ENCODE results near the gene KRTAP10-6.
"Not testable (repeated sequence)": the region's sequence is repeated elsewhere in the genome, so short reads cannot be mapped to it uniquely, and the experiment has no call there.

KRTAP10-6 gene

DNA sequence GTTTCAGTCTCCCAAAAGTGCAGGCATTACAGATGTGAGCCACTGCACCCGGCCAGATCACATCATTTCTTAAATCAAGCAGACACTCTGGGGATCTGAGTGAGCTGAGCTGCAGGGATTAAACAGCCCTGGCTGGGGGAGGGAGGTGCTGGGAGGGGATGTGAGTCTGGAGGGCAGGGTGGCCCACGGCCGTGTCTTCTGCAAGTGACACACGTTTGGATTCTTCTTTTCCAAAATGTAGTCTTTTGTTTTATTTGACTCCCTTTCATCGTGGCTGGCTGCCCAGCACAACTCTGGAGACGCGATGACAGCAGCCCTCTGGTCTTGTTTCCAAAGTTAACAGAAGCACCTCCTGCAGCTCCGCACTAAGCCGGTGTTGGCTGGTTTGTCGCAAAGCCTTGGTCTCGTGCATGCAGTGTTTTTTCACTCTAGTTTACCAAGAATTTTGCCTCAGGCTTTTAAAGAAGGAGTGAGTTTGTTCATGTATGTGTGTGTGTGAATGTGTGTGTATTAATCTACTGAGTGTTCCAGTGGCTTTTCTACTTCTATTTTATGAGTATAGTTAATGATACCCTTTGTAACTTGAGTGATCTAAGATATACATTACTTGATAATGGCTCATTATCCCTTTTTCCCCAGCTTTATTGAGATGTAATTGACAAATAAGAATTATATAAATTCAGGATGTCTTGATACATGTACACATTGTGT is 9.1 kb downstream of the KRTAP10-6 start:
- Mint-ChIP-seq H3K4me3 (no peak overlapping the region), H3K27me3 (ENCODE audit: low read depth) (peaks cover 27% of the 10 kb centered on the region), H3K4me1 (ENCODE audit: low read depth) (peaks cover 5% of the 10 kb centered on the region), H3K9me3 (peaks cover 32% of the 10 kb centered on the region), H3K27ac (no peak overlapping the region), H3K36me3 (ENCODE audit: low read depth) (peaks cover 1% of the 10 kb centered on the region)
- DNase-seq (ENCODE audit: low spot score), result no peak

DNA sequence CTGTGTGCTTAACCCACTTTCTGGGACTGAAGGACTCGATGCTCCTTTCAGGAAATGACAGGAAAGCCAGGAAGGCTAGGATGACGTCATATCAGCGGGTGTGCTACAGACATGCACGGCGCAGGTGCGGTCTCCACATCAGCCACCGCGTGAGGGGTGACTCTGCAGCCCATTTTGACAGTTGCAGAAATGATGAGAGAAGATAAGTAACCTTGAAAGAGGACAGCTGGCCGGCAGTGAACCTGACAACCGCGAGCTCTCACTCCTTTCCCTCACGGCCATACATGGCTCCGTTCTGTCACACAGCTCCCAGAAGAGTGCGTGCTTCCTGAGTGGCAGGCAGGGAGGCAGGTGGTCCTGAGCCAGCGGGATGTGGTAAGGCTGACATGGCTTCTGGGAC is 10.2 kb downstream of the KRTAP10-6 start:
- Mint-ChIP-seq H3K27me3 (ENCODE audit: low read depth) (peaks cover 17% of the 10 kb centered on the region), H3K4me3 (no peak overlapping the region), H3K9me3 (peaks cover 44% of the 10 kb centered on the region), H3K36me3 (ENCODE audit: low read depth) (peaks cover 1% of the 10 kb centered on the region), H3K4me1 (ENCODE audit: low read depth) (peaks cover 5% of the 10 kb centered on the region), H3K27ac (no peak overlapping the region)
- no peak for DNase-seq (ENCODE audit: low spot score)

DNA sequence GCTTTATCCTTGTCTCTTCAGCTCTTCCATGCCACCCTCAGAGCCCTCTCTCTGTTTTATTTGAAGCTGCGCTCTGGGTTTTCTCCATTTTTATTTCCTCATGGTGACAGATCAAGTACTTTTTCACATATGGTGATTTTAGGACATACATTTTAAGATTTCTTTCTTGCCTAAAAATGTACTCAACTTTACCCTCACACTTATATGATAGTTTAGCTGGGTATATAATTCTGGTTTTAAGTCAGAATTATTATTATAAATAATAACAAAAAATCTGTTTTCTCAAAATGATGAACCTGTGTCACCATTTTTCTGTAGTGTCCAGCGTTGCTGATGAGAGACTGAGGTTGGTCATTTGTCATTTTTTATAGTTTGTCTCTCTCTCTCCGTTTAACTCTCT is 11.1 kb downstream of the KRTAP10-6 start:
- Mint-ChIP-seq H3K36me3 (ENCODE audit: low read depth) (peaks cover 1% of the 10 kb centered on the region), H3K27ac (no peak overlapping the region), H3K27me3 (ENCODE audit: low read depth) (peaks cover 10% of the 10 kb centered on the region), H3K4me1 (ENCODE audit: low read depth) (peaks cover 5% of the 10 kb centered on the region), H3K9me3 (peaks cover 49% of the 10 kb centered on the region), H3K4me3 (no peak overlapping the region)
- DNase-seq (ENCODE audit: low spot score), result no peak

DNA sequence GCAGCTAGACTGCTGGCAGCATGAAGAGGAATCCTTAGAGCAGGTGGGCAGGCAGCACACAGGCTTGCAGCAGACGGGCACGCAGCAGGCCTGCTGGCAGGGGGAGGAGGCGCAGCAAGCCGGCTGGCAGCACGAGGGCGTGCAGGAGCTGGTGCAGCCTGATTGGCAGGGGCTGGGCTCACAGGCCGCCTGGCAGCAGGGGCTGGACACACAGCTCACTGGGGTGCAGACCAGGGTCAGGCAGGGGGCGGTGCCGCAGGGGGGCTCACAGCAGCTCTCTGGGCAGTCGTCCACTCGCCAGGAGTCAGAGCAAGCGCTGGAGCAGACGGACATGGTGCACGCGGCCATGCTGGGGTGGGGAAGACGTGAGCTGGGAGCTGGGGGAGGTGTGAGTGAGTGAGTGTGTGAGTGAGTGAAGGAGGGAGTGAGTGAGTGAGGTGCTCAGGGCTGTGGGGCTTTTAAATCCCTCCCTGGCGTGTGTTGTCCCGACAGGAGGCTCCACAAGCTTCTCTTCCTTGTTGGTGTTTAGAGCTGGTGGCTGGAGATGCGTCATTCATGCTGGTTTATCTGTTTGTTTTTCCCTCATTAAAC is 12.0 kb downstream of the KRTAP10-6 start, which contains the start of gene KRTAP10-5:
Gene KRTAP10-5 (minus strand): TSS at position 374 of the 591 bp plus-strand sequence. CDS start 26 bp downstream, at position 348.
- not testable (repeated sequence) for H3K36me3 Mint-ChIP-seq (ENCODE audit: low read depth); H3K27me3 Mint-ChIP-seq (ENCODE audit: low read depth); DNase-seq (ENCODE audit: low spot score); H3K4me1 Mint-ChIP-seq (ENCODE audit: low read depth); H3K27ac Mint-ChIP-seq; H3K4me3 Mint-ChIP-seq
- peaks cover 49% of the 10 kb centered on the region for H3K9me3 Mint-ChIP-seq

DNA sequence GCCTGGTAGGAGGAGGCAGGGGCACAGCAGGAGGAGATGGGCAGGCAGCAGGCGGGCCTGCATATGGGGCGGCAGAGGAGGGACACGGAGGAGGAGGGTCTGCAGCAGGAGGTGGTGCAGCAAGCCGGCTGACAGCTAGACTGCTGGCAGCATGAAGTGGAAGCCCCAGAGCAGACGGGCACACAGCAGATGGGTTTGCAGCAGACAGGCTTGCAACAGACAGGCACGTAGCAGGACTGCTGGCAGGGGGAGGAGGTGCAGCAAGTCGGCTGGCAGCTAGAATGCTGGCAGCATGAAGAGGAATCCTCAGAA is 12.5 kb downstream of the KRTAP10-6 start:
- DNase-seq (ENCODE audit: low spot score), result no peak
- no peak overlapping the region for H3K4me3 Mint-ChIP-seq
- H3K27me3 Mint-ChIP-seq (ENCODE audit: low read depth), result no peaks in the 10 kb centered on the region
- H3K27ac Mint-ChIP-seq, result no peak overlapping the region
- H3K9me3 Mint-ChIP-seq, result peaks cover 49% of the 10 kb centered on the region
- H3K36me3 Mint-ChIP-seq (ENCODE audit: low read depth), result peaks cover 1% of the 10 kb centered on the region
- H3K4me1 Mint-ChIP-seq (ENCODE audit: low read depth), result peaks cover 5% of the 10 kb centered on the region

DNA sequence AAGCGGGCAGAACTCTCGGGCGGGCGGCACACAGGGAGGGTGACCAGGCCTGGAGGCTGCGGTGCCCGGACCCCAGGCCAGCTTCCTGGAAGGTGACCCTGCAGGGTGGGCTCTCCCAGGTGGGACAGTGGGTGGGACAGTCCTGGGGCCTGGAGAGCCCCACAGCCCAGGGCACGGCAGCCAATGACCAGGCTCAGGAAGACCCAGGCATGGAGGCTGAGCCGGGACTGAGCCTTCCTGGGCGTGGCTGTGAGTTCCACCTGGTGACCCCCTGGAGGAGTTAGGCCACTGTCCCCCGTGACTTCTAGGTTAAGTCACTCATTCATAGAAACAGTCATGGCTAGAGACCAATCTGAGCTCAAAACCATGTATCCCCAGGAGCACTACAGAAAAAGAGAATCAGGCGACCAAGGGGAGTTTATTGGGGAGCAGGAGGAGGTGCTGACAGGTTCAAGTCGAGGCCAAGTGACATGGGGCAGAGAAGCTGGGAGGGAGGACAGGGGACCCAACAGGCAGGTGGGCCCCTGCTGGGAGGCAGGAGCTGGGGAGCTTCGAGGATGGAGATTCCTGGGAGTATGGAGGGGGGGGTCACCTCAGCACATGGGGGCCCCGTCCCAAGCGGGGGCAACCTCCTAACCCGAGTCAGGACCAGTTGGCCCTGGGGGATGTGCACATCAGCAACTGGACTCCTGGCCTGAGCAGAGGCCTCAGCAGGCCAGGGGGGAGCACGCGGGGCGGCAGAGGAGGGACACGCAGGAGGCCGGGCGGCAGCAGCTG is 13.1 kb downstream of the KRTAP10-6 start:
- Mint-ChIP-seq H3K4me3 (no peak overlapping the region), H3K9me3 (peaks cover 49% of the 10 kb centered on the region), H3K36me3 (ENCODE audit: low read depth) (peaks cover 1% of the 10 kb centered on the region), H3K27me3 (ENCODE audit: low read depth) (no peaks in the 10 kb centered on the region), H3K4me1 (ENCODE audit: low read depth) (peaks cover 4% of the 10 kb centered on the region), H3K27ac (no peak overlapping the region)
- no peak for DNase-seq (ENCODE audit: low spot score)

DNA sequence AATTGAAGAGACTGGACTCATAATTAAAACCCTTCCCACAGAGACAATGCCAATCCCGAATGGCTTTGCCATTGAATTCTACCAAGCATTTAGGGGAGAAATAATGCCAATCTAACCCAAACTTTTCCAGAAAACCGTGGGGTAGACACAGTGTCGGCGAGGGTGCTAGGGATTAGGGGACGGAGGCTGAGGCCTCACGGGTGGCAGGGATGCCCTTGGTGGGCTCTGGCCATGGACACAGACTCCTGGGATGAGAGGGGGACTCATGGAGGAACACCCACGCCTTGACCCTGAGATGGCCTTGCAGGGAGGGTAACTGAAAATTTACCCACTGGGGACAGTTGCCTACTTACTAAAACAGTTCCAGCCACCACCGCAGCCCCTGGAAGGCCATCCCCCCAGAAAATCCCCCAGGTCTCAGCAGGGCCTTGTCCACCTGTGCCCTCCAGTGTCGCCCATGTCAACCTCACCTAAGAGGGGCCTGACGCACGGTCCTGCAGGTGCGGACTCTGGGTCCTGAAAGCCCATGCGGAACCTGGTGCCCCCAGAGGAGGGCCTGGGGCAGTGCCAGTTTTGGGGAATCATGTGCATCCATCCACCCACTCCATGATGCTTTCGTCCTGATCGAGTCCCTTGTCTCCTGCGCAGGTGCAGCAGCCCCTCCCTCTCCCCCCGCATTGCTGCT is 13.8 kb downstream of the KRTAP10-6 start:
- Mint-ChIP-seq H3K4me3 (no peak overlapping the region), H3K9me3 (peaks cover 49% of the 10 kb centered on the region), H3K36me3 (ENCODE audit: low read depth) (peaks cover 1% of the 10 kb centered on the region), H3K27me3 (ENCODE audit: low read depth) (no peaks in the 10 kb centered on the region), H3K4me1 (ENCODE audit: low read depth) (no peaks in the 10 kb centered on the region), H3K27ac (no peak overlapping the region)
- no peak for DNase-seq (ENCODE audit: low spot score)

DNA sequence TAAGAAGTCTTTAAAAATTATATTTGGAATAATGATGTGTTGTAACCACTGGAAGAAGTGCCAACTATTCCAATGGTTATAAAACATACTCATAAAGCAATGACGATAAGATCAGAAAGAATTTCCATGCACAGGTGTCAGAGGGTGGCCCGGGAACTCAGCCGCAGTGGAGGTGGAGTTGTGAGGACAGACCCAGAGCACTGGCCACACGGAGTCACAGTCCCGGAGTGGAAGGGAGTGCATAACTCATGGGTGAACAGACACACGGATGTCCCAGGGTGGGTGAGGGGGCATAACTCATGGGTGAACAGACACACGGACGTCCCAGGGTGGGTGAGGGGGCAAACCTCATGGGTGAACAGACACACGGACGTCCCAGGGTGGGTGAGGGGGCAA is 16.3 kb downstream of the KRTAP10-6 start:
- Mint-ChIP-seq H3K27me3 (ENCODE audit: low read depth) (no peaks in the 10 kb centered on the region), H3K36me3 (ENCODE audit: low read depth) (peaks cover under 1% of the 10 kb centered on the region), H3K4me1 (ENCODE audit: low read depth) (no peaks in the 10 kb centered on the region), H3K4me3 (no peak overlapping the region), H3K27ac (no peak overlapping the region), H3K9me3 (peaks cover 33% of the 10 kb centered on the region)
- no peak for DNase-seq (ENCODE audit: low spot score)

DNA sequence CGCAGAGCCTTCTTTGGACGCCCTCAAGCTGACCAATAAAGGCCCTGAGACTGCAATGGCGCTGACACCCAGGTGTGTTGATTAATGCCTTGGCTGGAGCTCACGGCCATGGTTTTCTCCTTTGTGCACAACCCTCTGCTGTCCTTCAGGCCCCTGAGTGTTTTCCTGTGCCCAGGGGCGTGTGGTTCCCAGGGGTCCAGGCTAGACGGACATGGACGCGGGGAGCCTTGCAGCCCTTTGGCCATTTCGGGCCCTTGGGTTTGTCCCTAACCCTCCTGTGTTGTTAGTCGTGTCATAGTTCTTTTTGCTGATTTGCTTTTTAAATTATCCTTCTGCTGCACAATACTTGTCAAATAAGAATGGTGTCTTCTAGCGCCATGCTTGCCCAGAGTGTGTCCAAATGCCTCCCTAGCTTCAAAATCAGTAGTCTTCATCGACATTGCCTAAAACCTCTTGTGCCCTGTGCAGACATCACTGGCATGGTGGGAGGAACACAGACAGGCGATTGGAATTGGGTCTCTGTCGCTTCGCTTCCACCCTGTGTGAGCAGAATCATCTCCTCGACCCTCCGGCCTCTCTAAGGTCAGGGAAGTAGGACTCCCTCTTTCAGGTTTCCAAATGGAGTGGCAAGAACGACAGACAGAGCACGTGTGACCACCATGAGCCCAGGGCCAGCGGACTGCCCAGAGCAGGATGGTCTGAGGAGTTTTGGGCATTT is 16.8 kb downstream of the KRTAP10-6 start:
- Mint-ChIP-seq H3K9me3 (peaks cover 27% of the 10 kb centered on the region), H3K36me3 (ENCODE audit: low read depth) (no peaks in the 10 kb centered on the region), H3K27me3 (ENCODE audit: low read depth) (no peaks in the 10 kb centered on the region), H3K27ac (no peak overlapping the region), H3K4me3 (no peak overlapping the region), H3K4me1 (ENCODE audit: low read depth) (no peaks in the 10 kb centered on the region)
- no peak for DNase-seq (ENCODE audit: low spot score)

DNA sequence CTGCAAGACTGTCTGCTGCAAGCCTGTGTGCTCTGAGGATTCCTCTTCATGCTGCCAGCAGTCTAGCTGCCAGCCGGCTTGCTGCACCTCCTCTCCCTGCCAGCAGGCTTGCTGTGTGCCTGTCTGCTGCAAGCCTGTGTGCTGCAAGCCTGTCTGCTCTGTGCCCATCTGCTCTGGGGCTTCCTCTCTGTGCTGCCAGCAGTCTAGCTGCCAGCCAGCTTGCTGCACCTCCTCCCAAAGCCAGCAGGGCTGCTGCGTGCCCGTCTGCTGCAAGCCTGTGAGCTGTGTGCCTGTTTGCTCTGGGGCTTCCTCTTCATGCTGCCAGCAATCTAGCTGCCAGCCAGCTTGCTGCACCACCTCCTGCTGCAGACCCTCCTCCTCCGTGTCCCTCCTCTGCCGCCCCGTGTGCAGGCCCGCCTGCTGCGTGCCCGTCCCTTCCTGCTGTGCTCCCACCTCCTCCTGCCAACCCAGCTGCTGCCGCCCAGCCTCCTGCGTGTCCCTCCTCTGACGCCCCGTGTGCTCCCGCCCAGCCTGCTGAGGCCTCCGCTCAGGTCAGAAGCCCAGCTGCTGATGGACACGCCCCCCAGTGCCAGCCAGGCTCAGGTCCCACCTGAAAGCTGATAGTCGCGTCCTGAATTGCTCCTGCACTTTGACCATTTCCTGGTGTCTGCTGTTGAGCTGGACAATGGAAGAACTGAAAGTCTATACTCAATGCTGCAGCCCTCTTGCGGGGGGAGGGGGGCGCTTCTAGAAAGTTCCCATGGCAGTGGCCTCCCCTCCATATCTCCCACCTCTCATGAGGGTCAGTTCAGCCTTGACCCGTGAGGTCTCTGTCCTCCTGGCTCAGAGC is 17.6 kb downstream of the KRTAP10-6 start:
- H3K4me1 Mint-ChIP-seq (ENCODE audit: low read depth), result no peaks in the 10 kb centered on the region
- H3K9me3 Mint-ChIP-seq, result peaks cover 22% of the 10 kb centered on the region
- H3K4me3 Mint-ChIP-seq, result no peak overlapping the region
- no peaks in the 10 kb centered on the region for H3K27me3 Mint-ChIP-seq (ENCODE audit: low read depth)
- no peaks in the 10 kb centered on the region for H3K36me3 Mint-ChIP-seq (ENCODE audit: low read depth)
- H3K27ac Mint-ChIP-seq, result no peak overlapping the region
- no peak for DNase-seq (ENCODE audit: low spot score)

DNA sequence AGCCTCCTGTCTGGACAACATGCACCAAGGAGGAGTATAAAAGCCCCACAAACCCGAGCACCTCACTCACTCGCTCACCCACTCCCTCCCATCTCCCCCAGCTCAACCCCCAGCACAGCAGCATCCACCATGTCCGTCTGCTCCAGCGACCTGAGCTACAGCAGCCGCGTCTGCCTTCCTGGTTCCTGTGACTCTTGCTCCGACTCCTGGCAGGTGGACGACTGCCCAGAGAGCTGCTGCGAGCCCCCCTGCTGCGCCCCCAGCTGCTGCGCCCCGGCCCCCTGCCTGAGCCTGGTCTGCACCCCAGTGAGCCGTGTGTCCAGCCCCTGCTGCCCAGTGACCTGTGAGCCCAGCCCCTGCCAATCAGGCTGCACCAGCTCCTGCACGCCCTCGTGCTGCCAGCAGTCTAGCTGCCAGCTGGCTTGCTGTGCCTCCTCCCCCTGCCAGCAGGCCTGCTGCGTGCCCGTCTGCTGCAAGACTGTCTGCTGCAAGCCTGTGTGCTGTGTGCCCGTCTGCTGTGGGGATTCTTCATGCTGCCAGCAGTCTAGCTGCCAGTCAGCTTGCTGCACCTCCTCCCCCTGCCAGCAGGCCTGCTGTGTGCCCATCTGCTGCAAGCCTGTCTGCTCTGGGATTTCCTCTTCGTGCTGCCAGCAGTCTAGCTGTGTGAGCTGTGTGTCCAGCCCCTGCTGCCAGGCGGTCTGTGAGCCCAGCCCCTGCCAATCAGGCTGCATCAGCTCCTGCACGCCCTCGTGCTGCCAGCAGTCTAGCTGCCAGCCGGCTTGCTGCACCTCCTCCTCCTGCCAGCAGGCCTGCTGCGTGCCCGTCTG is 18.5 kb downstream of the KRTAP10-6 start, which contains the start of gene KRTAP10-4:
Gene KRTAP10-4 (plus strand): TSS at position 100 of the 827 bp plus-strand sequence. CDS start 30 bp downstream, at position 130.
- H3K27ac Mint-ChIP-seq; H3K4me1 Mint-ChIP-seq (ENCODE audit: low read depth); DNase-seq (ENCODE audit: low spot score); H3K36me3 Mint-ChIP-seq (ENCODE audit: low read depth); H3K27me3 Mint-ChIP-seq (ENCODE audit: low read depth); H3K4me3 Mint-ChIP-seq: not testable (repeated sequence)
- peaks cover 18% of the 10 kb centered on the region for H3K9me3 Mint-ChIP-seq

DNA sequence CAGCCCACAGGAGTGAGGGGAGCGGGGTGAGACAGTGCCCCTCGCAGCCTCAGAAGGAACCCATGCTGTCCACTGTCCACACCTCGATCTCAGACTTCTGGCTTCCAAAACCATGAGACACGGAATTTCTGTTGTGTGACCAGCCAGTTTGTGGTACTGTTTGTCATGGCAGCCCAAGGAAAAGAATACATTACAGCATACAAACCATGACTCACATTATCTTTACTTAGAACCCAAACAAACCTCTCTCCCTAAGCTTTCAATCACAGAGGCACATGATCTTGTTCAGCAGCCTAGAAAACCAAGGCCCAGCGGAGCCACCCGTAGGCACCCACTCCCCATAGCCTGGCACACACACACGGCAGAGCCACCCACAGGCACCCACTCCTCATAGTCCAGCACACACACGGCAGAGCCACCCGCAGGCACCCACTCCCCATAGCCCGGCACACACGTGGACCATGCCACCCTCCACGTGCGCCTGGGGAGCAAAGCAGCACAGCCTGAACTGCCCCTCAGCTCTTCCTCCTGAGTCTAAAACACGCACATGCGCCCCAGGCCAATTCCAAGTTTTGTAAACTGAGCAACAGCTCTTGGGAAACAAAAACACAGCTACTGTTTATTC is 19.2 kb downstream of the KRTAP10-6 start:
- no peaks in the 10 kb centered on the region for H3K27me3 Mint-ChIP-seq (ENCODE audit: low read depth)
- no peak overlapping the region for H3K4me3 Mint-ChIP-seq
- H3K27ac Mint-ChIP-seq, result no peak overlapping the region
- H3K4me1 Mint-ChIP-seq (ENCODE audit: low read depth), result no peaks in the 10 kb centered on the region
- H3K9me3 Mint-ChIP-seq, result peaks cover 15% of the 10 kb centered on the region
- DNase-seq (ENCODE audit: low spot score), result no peak
- no peaks in the 10 kb centered on the region for H3K36me3 Mint-ChIP-seq (ENCODE audit: low read depth)

Data from T-helper 2 cell treated with Interferon-gamma antibody and Interleukin-4, amounts not matched to agents 5 μg/mL and 100 μg/mL, for 36 hours (primary cell).